H4 (cell line): Measurements from ENCODE around the gene TTYH3. TPM values are rescaled to one million over a fixed set of nuclear protein-coding genes. Genes with fewer than 3 reads are reported as not detected.

Experiments used
- DNase-seq: peaks from one replicate; pipeline ENCODE4 v3.0.0-alpha.2; 2015; ENCODE audit warnings: low spot score
- total RNA-seq: library from RNA; depleted of rRNA; stranded (reverse); fragments of >200 nt; shearing (Covaris generic); gene quantifications from 2 replicates; pipeline ENCODE4 v1.2.3, GENCODE V29; 2014

Gene TTYH3
- total RNA-seq, 1 experiment from 2014 or later: 25.3 TPM

DNA sequence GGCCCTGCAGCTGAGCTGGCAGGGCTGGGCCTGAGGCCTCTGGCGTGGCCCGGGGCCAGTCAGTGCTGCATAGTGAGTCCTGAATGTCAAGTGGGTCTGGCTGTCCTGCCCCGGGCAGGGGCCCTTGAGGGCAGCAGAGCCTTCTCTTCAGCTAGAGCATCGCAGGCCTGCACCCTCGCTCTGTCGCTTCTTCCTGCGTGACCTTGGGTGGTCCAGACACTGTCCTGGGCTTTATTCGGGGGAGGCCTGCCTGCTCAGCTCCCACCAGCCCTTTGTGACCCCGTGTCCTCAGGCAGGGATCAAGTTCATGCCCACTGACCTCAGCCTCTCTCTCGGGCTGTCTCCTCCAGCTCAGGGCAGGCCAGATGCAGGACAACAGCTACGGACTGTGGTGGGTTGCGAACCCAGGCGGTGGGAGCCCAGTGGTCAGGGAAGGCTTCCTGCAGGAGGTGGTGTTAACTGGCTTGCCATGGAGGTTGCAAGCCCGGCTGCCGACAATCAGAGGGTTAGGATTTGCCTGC, 3.4 kb downstream of the TTYH3 start:
- no peak for DNase-seq

DNA sequence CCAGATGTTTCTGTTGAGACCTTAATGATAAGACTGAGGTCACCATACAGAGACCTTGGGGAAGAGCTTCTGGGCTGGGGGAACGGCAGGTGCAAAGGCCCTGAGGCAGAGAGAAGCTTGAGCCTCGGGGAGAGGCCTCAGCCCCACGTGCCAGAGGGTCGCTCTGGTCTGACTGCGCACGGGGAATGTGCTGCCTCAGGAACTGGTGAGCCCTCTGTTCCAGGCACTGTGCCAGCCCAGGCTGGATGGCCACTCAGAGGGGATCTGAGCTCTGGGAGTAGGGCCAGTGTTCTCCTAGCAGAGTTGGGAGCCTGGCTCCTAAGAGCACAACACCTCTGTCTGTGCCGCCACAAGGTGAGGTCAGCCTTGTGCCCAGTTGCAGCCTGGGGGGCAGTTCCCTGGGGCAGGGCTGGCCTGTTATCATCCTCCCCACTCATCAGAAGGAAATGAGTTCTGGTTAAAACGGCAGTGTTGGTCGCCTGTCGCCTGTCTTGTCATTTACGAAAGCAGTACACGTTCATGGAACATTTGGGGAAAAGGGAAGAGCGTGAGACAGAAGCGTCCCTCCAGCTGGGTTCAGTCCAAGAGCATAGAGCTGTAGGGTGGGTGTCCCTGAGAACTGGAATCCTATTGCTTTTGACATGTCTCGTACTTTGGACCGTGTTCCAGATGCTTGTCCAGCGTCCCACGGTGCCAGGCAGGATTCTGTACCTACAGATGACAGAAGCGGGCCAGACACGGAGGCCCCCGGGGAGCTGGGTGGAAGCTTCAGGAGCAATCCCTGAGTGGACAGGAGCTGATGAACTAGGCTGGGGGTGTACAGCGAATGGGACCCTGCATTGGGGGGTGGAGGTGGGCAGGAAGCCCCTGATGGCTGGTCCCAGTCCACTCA, 4.3 kb downstream of the TTYH3 start:
- DNase-seq: no peak

DNA sequence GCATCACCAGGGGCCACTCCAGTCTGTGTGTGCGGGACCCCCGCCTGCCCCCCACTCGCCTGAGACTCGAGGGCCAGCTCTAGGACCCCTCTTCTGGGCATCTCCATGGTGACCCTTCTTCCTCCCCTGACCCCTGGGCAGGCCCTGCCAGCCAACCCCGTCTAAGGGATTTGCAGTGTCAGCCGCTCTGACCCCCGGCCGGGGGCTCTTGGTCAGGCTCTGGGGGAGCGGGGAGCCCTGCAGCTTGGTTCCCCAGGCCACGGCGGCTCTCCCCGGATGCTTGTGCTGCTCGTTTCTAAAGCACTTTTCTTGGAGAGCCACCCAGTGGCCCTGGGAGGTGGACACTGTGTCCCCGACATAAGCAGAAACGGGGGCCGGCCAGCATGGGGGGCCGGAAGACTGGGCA, 5.3 kb downstream of the TTYH3 start:
- DNase-seq: no peak

DNA sequence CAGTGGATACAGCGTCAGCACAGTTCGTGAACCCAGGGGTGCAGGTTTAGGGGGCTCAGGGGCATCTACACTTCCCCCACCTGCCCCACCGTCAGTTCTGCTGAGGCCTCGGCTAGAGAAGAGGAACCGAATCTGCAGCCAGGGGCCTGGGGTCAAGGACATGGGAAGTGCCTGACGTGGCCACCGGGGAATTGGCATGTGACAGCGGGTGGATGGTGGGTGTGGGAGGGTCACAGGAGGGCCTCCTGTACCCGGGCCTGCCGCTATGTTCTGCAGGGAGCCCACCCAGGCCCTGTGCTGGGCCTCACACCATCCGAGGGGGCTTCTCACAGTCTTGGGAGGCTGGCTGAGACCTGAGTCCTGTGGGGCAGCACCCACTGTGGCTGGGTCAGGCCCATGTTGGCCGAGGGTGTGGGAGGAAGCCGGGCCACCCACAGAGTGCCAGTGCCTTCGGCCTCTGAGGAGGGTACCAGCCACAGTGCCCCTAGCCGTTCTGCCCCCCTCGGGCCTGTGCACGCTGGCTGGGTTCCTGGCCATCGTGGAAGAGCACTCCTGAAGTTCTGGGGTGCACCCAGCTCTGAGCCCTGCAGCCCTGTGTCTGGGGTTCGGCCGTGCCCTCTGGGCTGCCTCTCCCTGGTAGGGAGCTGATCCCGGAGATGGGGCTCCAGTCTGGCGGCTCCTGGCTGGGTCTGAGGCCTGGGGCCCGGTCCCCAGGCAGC, 5.9 kb downstream of the TTYH3 start:
- DNase-seq: no peak

DNA sequence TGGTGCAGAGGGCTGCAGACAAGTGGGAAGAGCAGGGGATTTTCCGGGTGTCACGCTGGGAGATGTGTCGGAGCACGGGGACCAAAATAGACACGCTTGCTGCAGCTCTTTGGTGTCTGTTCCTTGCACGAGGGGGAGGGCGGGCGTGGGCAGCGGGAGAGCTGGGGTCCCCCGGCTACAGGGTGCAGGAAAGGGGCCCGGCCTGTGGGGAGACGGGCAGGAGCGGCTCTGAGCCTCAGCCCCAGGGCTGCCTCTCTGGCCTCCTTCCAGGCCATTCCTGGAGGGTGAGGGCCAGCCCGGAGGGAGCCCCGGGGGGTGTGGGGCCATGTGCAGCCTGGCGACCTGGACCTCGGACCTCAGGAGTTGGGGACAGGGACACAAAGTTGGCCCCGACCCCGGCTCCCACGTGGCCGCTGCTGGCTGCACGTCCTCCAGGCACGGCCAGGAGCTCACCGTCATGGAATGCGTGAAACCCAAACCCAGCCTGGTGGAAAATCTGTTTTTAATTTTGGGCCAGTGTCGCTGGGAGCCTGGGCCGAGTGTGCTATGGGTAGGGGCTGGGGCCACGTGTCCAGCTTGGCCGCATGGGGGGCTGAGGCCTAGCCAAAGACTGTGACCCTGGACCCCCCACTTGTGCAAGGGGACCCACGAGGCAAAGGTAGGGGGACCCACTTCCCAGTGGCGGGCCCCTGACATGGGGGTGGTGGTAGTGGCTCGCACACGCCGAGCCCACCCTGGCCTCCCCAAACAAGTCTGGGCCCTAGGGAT, 6.6 kb downstream of the TTYH3 start:
- peak; percentile 67 for DNase-seq

DNA sequence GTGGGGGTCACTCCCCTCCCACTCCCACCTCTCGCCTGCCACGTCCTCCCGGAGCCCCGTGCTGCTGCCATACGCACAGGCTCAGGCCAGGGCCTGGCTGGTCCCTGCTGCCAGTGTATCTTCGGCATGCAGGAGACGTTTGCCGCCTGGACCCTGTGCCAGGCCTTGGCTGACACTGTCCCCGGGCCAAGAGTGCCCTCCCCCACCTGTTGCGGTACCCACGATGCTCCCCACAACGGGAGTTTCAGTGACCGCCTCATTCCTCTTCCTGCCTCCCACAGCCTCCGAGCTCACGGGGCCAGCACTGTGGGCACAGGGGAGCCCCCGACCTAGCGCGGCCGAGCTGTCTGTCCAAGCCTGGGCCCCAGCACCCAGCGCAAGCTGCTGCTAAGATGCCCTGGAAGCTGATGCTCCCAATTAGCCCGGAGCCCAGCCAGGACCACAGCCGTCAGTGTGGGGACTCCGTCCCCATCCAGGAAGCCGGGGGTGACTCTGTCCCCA, 7.4 kb downstream of the TTYH3 start:
- no peak for DNase-seq

DNA sequence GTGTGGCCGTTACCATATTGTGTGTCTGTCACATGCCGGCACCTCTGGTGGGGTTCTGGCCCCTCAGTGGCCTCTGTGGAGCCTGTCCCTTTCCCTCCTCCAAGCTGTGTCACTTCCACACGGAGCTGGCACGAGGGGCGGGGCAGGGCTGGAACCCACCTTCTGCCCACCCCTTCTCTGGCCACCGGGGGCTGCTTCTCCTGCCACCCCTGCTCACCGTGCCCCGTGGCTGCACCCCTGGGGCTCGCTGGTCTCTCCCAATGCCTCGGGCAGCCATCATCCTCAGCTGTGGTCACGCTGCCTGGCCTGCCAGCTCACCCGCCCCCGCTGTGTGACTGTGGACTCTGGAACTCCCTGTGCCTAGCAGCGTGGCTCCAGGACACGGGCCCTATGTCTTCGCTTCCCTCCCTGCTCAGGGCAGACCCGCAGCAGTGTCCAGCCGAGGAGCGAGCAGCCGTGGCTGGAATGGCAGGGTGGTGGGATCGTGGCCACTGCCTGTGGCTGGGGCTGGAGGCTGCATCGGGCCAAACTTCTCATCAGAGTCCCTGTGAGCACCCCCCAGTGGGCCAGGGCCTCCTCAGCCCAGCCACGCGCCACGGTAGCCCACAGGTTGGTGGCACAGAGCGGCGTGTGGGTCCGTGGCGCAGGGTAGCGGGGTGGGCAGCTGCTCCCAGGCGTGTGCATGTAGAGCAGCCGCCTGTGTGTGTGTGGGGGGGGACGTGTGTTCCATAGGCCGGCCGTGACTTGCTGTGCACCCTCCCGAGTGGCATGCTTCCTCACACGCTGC, 8.1 kb downstream of the TTYH3 start:
- no peak for DNase-seq

DNA sequence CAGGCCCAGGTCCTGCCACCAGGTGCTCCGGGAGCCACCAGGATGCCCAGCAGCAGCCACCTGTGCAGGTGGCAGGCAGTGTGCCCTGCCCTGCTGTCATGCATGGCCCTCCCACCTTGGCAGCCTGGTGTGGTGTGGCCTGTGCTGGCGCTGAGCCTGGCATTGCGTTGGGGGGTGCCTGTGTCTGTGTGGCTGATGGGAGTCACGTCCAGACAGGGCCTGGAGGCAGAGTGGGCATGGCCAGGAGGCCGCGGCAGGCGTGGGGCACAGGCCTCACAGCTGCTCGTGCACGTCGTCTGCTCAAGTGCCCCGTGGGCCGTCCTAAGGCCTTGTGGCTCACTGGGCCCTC, 8.7 kb downstream of the TTYH3 start:
- DNase-seq: peak; percentile 89

DNA sequence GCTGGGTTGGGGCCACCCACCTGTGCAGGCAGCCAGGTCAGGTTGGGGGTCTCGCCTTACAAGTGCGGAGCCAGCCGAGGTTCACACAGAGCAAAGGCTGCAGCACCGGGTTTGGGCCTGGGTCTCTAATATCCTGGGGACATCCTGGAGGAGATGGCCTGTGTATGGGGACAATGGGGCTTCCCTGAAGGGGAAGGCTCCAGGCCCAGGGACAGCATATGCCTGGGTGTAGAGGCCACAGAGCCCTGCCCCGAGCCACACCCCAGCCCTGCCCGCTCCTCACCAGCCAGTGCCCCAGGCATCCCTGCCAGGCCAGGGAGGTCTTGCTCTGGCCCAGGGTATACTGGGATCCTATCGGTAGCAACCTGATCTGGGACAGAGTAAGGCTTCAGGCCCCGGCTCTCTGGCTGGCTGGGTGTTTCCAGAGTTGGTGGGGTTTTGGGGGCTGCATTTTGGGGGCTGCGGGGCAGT, 9.1 kb downstream of the TTYH3 start:
- DNase-seq: no peak

DNA sequence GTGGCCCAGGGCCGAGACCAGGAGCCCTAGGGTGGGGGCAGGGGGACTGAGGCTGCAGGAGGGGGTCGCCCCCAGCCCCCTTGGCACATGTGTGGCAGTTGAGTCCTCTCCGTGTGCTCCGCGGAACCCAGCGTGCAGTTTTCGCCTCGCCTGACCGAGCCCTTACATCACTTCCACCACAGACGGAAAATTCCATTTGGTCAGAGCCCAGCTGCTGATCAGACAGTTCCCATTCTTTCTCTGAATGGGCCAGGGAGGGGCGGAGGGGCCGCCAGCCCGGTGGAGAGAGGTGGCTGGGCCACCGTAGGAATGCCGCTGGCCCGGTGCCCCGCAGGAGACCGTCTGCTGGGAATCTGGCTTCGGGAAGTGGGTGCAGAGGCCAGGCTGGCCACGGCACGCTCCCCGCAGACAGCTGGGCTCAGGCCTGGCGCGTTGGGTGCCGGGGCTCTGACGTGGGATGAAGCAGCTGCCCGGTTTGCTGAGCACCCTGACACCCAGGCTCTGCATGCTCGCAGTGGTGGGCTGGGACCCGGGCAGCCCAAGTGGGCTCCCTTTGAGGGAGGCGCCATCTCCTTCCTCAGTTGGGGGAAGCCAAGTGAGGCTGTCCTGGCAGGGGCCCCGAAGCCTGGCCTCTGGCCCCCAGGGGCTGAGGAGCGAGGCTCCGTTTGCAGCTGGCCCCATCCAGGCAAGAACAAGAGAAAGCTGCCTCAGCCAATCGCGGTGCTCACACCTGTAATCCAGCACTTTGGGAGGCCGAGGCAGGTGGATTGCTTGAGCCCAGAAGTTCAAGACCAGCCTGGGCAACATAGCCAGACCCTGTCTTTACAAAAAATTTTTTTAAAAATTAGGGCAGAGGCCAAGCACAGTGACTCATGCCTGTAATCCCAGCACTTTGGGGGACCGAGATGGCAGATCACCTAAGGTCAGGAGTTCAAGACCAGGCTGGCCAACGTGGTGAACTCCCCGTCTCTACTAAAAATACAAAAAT, 9.9 kb downstream of the TTYH3 start:
- peak; percentile 100 for DNase-seq

DNA sequence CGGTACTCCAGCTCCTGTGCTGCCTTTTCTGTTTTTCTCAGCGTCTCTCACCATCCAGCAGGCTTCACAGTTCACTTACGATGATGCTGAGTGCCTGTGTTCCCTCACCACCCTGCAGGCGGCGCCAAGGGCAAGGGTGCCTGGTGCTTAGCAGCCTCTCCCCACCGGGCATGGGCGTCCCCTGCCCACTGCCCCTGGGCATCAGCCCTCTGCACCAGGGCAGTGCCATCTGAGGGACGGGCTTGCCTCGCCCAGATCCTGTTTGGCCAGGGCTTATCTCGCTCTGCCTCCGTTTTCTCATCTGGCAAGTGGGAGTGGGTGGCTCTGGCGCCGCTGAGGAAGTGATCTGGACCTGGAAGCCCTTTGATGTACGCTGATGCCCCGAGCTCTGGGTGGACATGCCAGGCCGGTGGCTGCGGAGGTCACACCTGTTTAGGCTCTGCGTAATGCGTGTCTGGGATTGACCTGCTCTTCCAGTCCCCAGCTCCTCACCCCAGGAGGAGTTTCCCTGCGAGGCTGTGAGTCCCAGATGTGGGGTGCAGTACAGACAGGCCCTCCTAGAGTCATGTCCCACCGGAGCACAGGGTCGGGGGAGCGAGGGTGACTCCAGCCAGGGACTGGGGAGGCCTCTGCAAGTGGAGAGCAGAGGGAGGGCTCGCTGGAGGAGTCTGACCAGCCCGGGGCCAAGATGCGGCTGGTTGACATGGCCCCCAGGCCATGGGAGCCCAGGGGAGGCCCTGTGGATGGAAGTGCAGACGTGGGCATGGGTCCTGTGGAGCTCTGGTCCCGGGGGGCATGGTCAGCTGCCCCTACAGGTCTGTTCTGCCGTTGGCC, 11.8 kb downstream of the TTYH3 start:
- DNase-seq: no peak

DNA sequence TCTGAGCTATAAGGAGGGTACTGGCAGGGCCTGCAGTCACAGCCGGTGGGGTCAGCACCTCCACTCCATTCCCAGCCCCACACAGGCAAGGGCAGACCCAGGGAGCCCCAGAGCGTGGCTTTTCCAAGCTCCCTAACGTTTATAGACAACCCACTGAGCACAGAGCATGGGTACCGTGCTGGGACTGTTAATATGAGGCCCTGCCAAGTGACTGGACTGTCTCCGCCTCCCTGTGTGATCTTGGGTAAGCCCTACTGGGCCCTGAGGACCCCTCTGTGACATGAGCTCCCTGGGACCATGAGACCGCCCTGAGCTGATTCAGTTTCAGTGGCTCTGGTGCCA, 12.4 kb downstream of the TTYH3 start:
- DNase-seq: no peak

DNA sequence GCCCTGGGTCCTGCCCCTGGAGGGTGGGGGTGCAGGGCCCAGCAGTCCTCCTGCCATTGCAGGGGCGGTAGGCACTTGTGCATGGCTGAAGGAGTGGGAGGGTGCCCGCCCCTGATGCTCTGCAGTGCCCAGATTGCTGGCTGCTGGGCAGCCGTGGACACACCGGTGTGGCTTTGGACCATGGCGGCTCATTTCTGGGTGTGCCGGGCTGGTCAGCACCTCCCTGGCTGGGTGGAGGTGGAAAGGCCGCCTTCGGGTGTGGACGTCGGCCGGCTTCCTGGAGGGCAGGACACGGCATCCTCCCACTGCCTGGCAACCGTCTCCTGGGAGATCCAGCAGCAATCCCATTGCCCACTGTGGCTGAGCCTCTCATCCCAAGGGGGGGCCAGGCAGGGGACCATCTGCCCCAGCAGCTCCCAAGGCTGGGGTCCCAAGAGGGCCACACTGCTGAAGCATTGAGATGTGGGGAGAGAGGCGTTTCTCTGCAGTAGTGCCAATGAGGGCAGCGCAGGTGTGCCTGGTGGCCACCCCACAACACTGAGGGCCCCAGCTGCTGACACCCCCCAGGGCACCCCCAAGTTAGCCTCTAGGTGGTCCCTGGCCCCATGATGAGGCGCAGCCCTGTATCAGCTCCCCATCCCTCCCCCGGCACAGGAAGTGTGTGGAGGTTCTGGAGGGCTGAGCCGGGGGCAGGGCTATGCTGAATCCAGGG, 12.9 kb downstream of the TTYH3 start:
- no peak for DNase-seq

DNA sequence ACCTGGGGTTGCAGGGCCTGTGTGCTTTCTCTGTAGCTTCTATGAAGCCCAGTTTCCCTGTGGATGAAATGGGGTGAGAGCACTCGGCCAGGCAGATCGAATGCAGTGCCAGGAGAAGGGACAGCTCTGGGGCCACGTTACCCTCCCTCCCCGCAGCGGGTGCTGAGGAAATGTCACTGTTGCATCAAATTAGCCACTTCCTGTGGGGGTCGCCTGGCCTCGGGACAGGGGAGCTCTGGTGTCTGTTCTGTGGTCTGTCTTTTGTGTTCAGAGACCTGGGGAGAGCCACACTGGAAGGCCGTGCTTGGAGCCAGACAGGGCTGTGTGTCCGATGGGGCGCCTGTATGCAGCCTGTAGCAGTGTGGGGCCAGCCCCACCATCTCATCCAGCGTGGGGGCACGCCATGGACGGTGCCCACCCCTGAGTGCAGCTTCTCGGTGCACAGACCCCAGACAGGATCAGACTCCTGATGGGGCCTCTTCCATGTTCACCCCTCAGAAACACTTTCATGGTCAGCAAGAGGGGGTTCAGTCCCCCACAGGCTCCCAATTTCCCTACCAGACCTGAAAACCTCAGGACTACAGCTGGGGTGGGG, 13.6 kb downstream of the TTYH3 start:
- DNase-seq: peak; percentile 71

DNA sequence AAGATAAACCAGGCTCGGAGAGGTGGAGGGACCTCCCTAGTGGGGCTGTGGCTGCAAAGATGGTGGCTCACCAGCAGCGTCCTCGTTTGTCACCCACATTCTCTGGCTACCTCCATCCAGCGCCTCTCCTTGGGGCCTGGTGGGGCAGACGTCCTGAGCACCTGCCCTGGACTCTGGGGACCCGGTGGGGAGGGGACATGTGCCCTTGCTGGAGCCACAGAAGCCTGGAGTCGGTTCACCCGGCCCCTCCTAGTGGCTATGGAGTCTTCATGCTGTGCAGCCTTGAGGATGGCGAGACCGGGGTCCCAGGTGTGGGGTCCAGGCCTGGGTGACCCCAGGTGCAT, 14.5 kb downstream of the TTYH3 start:
- no peak for DNase-seq

DNA sequence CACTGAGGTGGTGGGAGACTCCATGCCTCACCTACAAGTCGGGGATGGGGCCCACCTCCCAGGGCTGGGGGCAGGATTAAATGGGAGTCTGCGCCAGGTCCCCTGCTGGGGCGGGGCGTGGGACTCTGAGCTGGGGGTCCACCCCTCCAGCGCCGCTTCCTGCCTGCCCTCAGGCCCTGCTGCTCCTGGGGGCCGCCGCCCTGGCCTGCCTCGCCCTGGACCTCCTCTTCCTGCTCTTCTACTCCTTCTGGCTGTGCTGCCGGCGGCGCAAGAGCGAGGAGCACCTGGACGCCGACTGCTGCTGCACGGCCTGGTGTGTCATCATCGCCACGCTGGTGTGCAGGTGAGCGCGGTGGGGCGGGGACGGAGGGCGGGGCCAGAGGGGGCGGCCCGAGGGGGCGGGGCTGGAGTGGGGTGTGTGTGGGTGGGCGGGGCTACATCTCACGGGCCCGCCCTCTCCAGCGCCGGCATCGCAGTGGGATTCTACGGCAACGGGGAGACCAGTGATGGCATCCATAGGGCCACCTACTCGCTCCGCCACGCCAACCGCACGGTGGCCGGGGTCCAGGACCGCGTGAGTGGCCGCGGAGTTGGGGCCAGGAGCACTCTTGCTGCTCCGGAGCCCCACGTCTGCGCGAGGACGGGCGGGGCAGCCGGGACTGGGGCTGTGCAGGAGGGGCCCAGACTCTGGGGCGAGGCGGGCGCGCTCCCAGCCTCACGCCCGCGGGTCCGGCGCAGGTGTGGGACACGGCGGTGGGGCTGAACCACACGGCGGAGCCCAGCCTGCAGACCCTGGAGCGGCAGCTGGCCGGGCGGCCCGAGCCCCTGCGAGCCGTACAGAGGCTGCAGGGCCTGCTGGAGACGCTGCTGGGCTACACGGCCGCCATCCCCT, 15.1 kb downstream of the TTYH3 start:
- no peak for DNase-seq

DNA sequence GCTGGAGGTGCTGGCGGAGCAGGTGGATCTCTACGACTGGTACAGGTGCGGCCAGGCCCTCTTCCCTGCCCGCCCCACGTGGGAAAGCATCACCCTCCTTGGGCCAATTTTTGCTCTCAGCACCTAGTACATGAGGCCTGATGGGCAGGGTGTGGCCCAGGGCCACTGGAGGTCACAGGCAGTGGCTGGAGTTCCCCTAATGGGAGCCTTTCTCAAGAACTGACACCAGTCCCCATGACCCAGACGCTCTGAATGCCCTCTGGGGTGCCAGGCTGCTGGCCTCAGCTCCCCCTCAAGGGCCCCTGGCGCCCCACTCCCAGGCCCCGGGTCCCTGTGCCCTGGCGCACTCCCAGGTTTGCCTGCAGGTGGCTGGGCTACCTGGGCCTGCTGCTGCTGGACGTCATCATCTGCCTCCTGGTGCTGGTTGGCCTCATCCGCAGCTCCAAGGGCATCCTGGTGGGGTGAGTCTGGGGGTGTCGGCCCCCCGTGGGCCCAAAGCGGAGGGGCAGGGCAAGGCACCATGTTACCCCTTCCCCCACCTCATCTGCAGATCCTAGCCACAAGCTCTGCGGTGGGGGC, 15.9 kb downstream of the TTYH3 start:
- no peak for DNase-seq
